CD4-positive, alpha-beta T cell treated with Interleukin-6 for 4 hours (primary cell): ENCODE data around the gene C1orf159.

Experiments used
- DNase-seq: peaks from one replicate; pipeline ENCODE4 v3.0.0-alpha.2; 2020; ENCODE audit warnings: mixed read lengths

The C1orf159 gene

GRCh38 chr1:1033009-1033587, 82.8 kb downstream of the C1orf159 start:
- DNase-seq, result peak; percentile 89

GRCh38 chr1:1032424-1032823, 83.5 kb downstream of the C1orf159 start:
- DNase-seq, result peak; percentile 13
